Kidney (tissue), 14 donors: ENCODE measurements around the gene AK2. TPM values are rescaled to one million over a fixed set of nuclear protein-coding genes. Genes with fewer than 3 reads are reported as not detected.

Source experiments
- DNase-seq, 5 donors: peaks; one replicate each; pipeline ENCODE4 v3.0.0-alpha.2; 2013 to 2020
- FAIRE-seq: peaks from 2 replicates; lab custom pipeline; 2012; peaks lifted over from hg19 to GRCh38; lab: Jason Lieb, UNC
- H3K27ac ChIP-seq, 2 donors: one replicate each; pipeline ENCODE4 v1.7.0; 2013; ENCODE audit warnings: low read depth in 2 of 2, low read length in 2 of 2, inconsistent platforms in 1 of 2
- H3K27me3 ChIP-seq: one replicate; pipeline ENCODE4 v1.7.1; 2013; ENCODE audit warnings: low read length, inconsistent platforms; ENCODE audit not compliant: control insufficient read depth, insufficient read depth
- H3K36me3 ChIP-seq, 3 donors: one replicate each; pipeline versions ENCODE4 v1.7.0 to v1.7.1; 2013; ENCODE audit warnings: low read length in 3 of 3, control low read depth in 1 of 3, inconsistent platforms in 1 of 3; ENCODE audit not compliant: insufficient read depth in 3 of 3, control insufficient read depth in 2 of 3
- H3K4me1 ChIP-seq, 3 donors: one replicate each; pipeline versions ENCODE4 v1.7.0 to v1.7.1; 2013; ENCODE audit warnings: low read length in 3 of 3, inconsistent platforms in 1 of 3, low read depth in 1 of 3; ENCODE audit not compliant: control insufficient read depth in 2 of 3, insufficient read depth in 2 of 3
- H3K4me3 ChIP-seq, 3 donors: one replicate each; pipeline versions ENCODE4 v1.7.0 to v1.8.1; 2013; ENCODE audit warnings: low read length in 3 of 3, control low read depth in 1 of 3, inconsistent platforms in 1 of 3
- H3K9ac ChIP-seq, 3 donors: one replicate each; pipeline versions ENCODE4 v1.7.0 to v1.7.1; 2013; ENCODE audit warnings: low read length in 3 of 3, control low read depth in 1 of 3, inconsistent platforms in 1 of 3
- H3K9me3 ChIP-seq, 3 donors: one replicate each; pipeline versions ENCODE4 v1.7.0 to v1.7.1; 2013; ENCODE audit warnings: low read length in 3 of 3, control low read depth in 1 of 3, inconsistent platforms in 1 of 3; ENCODE audit not compliant: control insufficient read depth in 2 of 3, insufficient read depth in 1 of 3
- CTCF ChIP-seq: IDR thresholded peaks from 3 replicates; pipeline ENCODE4 v1.5.1; 2012; ENCODE audit warnings: mild to moderate bottlenecking, moderate library complexity, borderline replicate concordance; ENCODE audit not compliant: insufficient read depth; ENCODE audit errors: extremely low read depth
- intact Hi-C: fragments of 100-400 bp; cut with DNase I; formaldehyde crosslinking; loops from one replicate; pipeline ENCODE4 v1.11.1; 2022
- polyA plus RNA-seq: library from polyadenylated mRNA; stranded (reverse); fragments of 350-450 nt; fragmentation: Illumina TruSeq; extraction: RNeasy Lipid Tissue Mini Kit (QIAGEN cat#74804); gene quantifications from one replicate; pipeline ENCODE4 v1.2.3, GENCODE V29; 2014; ENCODE audit warnings: low read depth, low replicate concordance; ENCODE audit not compliant: insufficient read depth
- total RNA-seq: library from RNA; stranded (reverse); fragmentation: NEBNext Ultra II Directional; extraction: Animal tissue kit (Norgen Biotek cat#: 25700); gene quantifications from one replicate; pipeline ENCODE4 v1.2.1, GENCODE V29; 2021
- donor health status: control.
- donor health status: control.
- donor health status: control.
- donor health status: control.
- donor health status: control.
- donor health status: DM: yes; HTN: yes; CAD: no.
- donor health status: Normal renal cell carcinoma (clear cell type).

AK2 gene
- total and polyA plus RNA-seq, 2 donors from 2014 or later: 172 to 334 TPM

- no peaks in the 10 kb centered on the region for H3K9me3 ChIP-seq
- TF ChIP-seq CTCF: no peak
- no peak overlapping the region for H3K9ac ChIP-seq
- DNase-seq: no peak
- intact Hi-C loops: no loop called here
- H3K4me3 ChIP-seq: no peak overlapping the region
- H3K36me3 ChIP-seq: peaks cover 11 to 34% (median 26%) of the 10 kb centered on the region in 3 donors
- H3K27ac ChIP-seq: peak overlapping the region; percentile 30 to 55
- no peak for FAIRE-seq
- H3K4me1 ChIP-seq: peaks cover 0 to 24% (median 14%) of the 10 kb centered on the region in 3 donors
- H3K27me3 ChIP-seq: no peaks in the 10 kb centered on the region
Observed at GRCh38 chr1:33022650-33023200, 14.0 kb downstream of the AK2 start.

- Histone ChIP-seq H3K9ac (no peak overlapping the region), H3K36me3 (peaks cover 11 to 42% (median 26%) of the 10 kb centered on the region in 3 donors), H3K27me3 (no peaks in the 10 kb centered on the region), H3K4me1 (peaks cover 0 to 17% (median 13%) of the 10 kb centered on the region in 3 donors), H3K4me3 (no peak overlapping the region), H3K27ac (peak overlapping the region in 1 of 2 donors; percentile 8), H3K9me3 (no peaks in the 10 kb centered on the region)
- FAIRE-seq (no peak), DNase-seq (no peak)
- TF ChIP-seq CTCF: no peak
- intact Hi-C loops: no loop called here
Observed at GRCh38 chr1:33021567-33022431, 14.9 kb downstream of the AK2 start.

GRCh38 chr1:33018112-33018511, 18.6 kb downstream of the AK2 start:
- Histone ChIP-seq H3K9ac (no peak overlapping the region), H3K4me3 (no peak overlapping the region), H3K9me3 (no peaks in the 10 kb centered on the region), H3K4me1 (peaks cover 0 to 9% (median 4%) of the 10 kb centered on the region in 3 donors), H3K27me3 (no peaks in the 10 kb centered on the region), H3K36me3 (peaks cover 21 to 46% (median 28%) of the 10 kb centered on the region in 3 donors), H3K27ac (no peak overlapping the region)
- intact Hi-C loops: no loop called here
- DNase-seq (no peak), FAIRE-seq (no peak)
- no peak for TF ChIP-seq CTCF
